NCI-H82 (cell line): ENCODE results near the gene LRCOL1.

Experiments used
- DNase-seq: peaks from one replicate; lab custom pipeline; 2025; lab: John Stamatoyannopoulos, UW

Gene LRCOL1

GRCh38 chr12:132610051-132610759 is at the start of gene LRCOL1:
Gene LRCOL1 (minus strand): TSS chr12:132610582. CDS start chr12:132606251, 4,331 bp downstream.
- no peak for DNase-seq

GRCh38 chr12:132660052-132660451 is 49.7 kb upstream of the LRCOL1 start:
- no peak for DNase-seq

- DNase-seq = no peak
Observed at GRCh38 chr12:132659146-132659545, 48.8 kb upstream of the LRCOL1 start.

- DNase-seq = no peak
Observed at GRCh38 chr12:132658149-132658894, 47.9 kb upstream of the LRCOL1 start.

- no peak for DNase-seq
Observed at GRCh38 chr12:132657004-132657727, 46.8 kb upstream of the LRCOL1 start.

GRCh38 chr12:132653567-132654290 is 43.3 kb upstream of the LRCOL1 start:
- no peak for DNase-seq

GRCh38 chr12:132651444-132652100 is 41.2 kb upstream of the LRCOL1 start:
- DNase-seq = no peak

- no peak for DNase-seq
Observed at GRCh38 chr12:132649226-132649945, 39.0 kb upstream of the LRCOL1 start.

- DNase-seq = no peak
Observed at GRCh38 chr12:132648616-132649225, 38.3 kb upstream of the LRCOL1 start.

GRCh38 chr12:132647858-132648257 is 37.5 kb upstream of the LRCOL1 start:
- DNase-seq = no peak

GRCh38 chr12:132646850-132647249 is 36.5 kb upstream of the LRCOL1 start:
- DNase-seq = no peak

GRCh38 chr12:132642846-132643835 is 32.8 kb upstream of the LRCOL1 start:
- no peak for DNase-seq

- no peak for DNase-seq
Observed at GRCh38 chr12:132641811-132642650, 31.6 kb upstream of the LRCOL1 start.

GRCh38 chr12:132640936-132641335 is 30.6 kb upstream of the LRCOL1 start:
- no peak for DNase-seq

GRCh38 chr12:132639956-132640520 is 29.7 kb upstream of the LRCOL1 start:
- no peak for DNase-seq

- DNase-seq = peak; percentile 44
Observed at GRCh38 chr12:132638541-132639408, 28.4 kb upstream of the LRCOL1 start.

GRCh38 chr12:132637811-132638210 is 27.4 kb upstream of the LRCOL1 start:
- no peak for DNase-seq
